Measurements from ENCODE around the gene ERC2.

Gene ERC2

DNA sequence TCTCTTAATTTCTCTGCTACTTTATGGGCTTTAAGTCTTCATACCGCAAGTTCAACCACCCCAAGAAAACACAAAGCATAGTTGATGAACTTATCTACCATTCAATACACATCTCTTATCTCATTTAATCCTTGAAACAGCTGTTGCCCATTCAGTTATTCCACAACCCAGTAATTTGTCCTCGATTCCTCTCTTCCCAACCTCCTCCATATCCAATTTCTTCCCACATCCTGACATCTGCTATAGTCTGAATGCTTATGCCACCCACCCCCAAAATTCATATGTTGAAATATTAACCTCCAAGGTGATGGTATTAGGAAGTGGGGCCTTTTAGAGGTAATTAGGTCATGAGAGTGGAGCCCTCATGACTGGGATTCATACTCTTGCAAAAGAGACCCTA, 345.4 kb downstream of the ERC2 start:
- Histone ChIP-seq H3K27me3 (ENCODE audit: insufficient read depth, low read length) (no peaks in the 10 kb centered on the region), H3K9me3 (ENCODE audit: low read length) (no peaks in the 10 kb centered on the region), H3K36me3 (ENCODE audit: insufficient read depth, low read length) (no peaks in the 10 kb centered on the region), H3K4me1 (ENCODE audit: insufficient read depth, low read length) (peaks cover 4% of the 10 kb centered on the region), H3K4me3 (ENCODE audit: low read length) (no peak overlapping the region), H2AFZ (ENCODE audit: low read depth, low read length) (no peak overlapping the region)

DNA sequence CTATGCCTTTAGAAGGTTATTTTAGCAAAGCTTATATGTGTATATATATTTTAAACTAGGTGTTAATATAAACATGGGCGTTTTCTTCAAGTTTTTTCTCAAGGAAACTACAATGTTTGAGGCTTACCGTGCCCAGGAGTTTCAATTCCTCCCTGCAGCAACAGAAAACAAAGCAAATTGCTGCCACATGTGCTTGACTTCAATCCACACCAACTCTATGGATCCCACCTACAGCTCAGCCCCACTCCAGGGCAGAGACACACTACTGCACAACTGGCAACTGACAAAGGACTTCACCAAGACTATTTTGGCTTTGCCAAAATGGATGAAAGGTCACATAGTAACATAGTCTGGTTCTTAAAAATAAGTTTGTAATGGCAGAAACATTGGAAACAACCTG, 346.6 kb downstream of the ERC2 start:
- no peaks in the 10 kb centered on the region for H3K27me3 ChIP-seq (ENCODE audit: insufficient read depth, low read length)
- no peak overlapping the region for H2AFZ ChIP-seq (ENCODE audit: low read depth, low read length)
- H3K4me1 ChIP-seq (ENCODE audit: insufficient read depth, low read length) = peaks cover 4% of the 10 kb centered on the region
- H3K4me3 ChIP-seq (ENCODE audit: low read length) = no peak overlapping the region
- no peaks in the 10 kb centered on the region for H3K9me3 ChIP-seq (ENCODE audit: low read length)
- no peaks in the 10 kb centered on the region for H3K36me3 ChIP-seq (ENCODE audit: insufficient read depth, low read length)

DNA sequence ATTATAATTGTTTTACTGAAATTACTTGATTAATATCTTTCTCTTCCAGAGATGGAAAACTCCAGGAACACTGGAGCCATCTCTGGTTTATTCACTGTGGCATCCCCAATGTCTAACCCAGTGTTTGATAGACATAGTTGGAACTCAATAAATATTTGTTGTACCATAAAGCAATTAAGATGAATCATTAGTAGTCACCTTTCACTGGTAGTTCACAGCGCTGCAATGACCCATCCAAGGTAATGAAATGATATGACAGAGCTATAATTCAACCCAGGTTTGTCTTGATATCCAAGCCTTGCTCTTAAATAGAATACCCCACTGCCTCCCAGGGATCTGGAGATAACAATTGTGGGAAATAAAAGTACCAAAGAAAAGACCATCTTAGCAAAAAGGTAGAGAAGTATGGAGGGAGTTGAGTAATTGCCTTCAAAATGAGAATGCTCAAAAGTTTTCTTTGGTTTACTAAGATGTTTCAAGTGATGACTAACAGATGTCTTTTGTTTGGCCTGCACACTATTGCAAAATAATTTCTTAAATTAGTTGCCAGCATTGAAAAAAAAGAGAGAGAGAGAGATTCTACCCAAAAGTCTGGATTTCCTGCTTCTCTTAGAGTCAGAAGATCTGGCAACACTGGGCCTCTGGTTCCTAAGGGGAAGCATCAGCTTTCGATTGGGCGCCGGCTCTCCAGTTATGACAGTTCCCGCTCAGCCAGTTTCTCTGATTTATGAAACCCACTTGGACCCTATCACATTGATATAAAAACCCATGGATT, 348.5 kb downstream of the ERC2 start:
- no peaks in the 10 kb centered on the region for H3K9me3 ChIP-seq (ENCODE audit: low read length)
- H3K27me3 ChIP-seq (ENCODE audit: insufficient read depth, low read length) = no peaks in the 10 kb centered on the region
- H2AFZ ChIP-seq (ENCODE audit: low read depth, low read length) = no peak overlapping the region
- no peak overlapping the region for H3K4me3 ChIP-seq (ENCODE audit: low read length)
- H3K36me3 ChIP-seq (ENCODE audit: insufficient read depth, low read length) = no peaks in the 10 kb centered on the region
- H3K4me1 ChIP-seq (ENCODE audit: insufficient read depth, low read length) = peaks cover 4% of the 10 kb centered on the region

DNA sequence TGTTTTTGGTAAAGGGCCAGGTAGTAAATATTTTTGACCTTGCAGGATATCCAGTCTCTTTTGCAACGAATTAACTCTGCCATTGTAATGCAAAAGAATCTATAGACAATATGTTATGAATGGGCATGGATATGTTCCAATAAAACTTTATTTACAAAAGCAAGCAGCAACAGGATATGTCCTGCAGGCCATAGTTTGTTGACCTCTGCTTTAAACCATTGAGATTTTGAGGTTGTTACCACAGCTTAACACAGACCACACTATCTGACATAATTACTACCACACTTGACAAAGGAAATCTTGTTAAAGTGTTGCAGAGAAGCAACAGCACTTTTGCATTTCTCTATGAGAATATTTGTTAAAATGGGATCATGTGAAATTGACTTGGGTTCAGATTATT, 349.3 kb downstream of the ERC2 start:
- no peaks in the 10 kb centered on the region for H3K36me3 ChIP-seq (ENCODE audit: insufficient read depth, low read length)
- H3K9me3 ChIP-seq (ENCODE audit: low read length) = no peaks in the 10 kb centered on the region
- no peak overlapping the region for H2AFZ ChIP-seq (ENCODE audit: low read depth, low read length)
- no peak overlapping the region for H3K4me3 ChIP-seq (ENCODE audit: low read length)
- H3K27me3 ChIP-seq (ENCODE audit: insufficient read depth, low read length) = no peaks in the 10 kb centered on the region
- peaks cover 4% of the 10 kb centered on the region for H3K4me1 ChIP-seq (ENCODE audit: insufficient read depth, low read length)

DNA sequence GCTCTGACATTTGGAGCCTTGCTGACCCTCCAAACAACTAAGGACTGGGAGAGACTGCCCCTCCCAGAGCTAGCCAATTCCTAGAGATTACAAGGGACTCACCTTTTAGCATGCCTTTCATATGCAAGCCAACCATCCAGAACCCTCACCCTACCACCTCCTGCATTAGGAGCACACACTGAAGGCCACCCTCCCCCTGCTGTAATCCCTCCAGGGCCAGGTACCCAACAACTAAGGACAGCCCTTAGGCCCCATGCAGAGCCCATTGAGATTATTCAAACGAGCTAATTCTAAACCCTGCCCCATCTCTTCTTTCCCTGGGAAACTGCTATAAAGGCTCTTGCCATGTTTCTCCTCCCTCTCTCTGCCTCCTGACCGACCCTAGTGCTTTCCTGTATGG, 352.6 kb downstream of the ERC2 start:
- Histone ChIP-seq H3K4me3 (ENCODE audit: low read length) (no peak overlapping the region), H3K4me1 (ENCODE audit: insufficient read depth, low read length) (peaks cover 17% of the 10 kb centered on the region), H3K36me3 (ENCODE audit: insufficient read depth, low read length) (no peaks in the 10 kb centered on the region), H3K27me3 (ENCODE audit: insufficient read depth, low read length) (no peaks in the 10 kb centered on the region), H3K9me3 (ENCODE audit: low read length) (no peaks in the 10 kb centered on the region), H2AFZ (ENCODE audit: low read depth, low read length) (no peak overlapping the region)

DNA sequence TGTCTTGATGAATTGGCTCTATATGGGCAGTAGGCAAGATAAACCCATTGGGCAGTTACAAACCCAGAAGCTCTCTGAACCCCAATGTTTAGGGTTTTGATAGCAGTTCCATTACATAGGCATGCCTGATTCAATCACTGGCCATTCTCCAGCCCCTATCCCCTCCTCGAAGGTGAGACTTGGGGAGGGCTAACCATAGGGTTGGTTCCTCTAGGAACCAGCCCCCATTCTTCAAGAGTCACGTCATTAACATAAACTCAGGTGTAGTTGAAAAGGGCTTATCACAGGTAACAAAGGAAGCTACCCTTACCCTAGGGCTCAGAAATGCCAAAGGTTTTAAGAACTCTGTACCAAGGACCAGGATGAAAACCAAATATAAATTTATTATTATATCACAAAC, 353.1 kb downstream of the ERC2 start:
- H3K4me1 ChIP-seq (ENCODE audit: insufficient read depth, low read length) = peaks cover 17% of the 10 kb centered on the region
- no peaks in the 10 kb centered on the region for H3K9me3 ChIP-seq (ENCODE audit: low read length)
- H2AFZ ChIP-seq (ENCODE audit: low read depth, low read length) = no peak overlapping the region
- H3K4me3 ChIP-seq (ENCODE audit: low read length) = no peak overlapping the region
- no peaks in the 10 kb centered on the region for H3K27me3 ChIP-seq (ENCODE audit: insufficient read depth, low read length)
- H3K36me3 ChIP-seq (ENCODE audit: insufficient read depth, low read length) = no peaks in the 10 kb centered on the region

DNA sequence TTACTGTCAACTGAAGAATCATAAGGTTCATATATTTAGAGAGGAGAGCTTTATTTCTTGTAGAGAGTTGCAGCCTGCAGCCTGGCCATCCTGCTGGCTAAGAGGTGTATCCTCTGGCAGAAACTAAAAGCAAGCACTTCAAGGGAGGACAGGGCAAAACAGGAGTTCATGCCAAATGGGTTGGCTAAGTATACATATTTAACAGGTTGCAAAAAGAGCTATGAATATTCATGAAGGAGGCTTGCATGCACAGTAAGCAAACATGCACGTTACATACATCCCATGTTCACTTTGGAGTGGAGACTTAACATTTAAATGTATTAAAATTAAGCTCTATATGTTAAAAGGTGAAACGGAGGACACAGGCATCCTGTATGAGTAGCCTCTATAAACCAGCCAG, 354.4 kb downstream of the ERC2 start:
- H2AFZ ChIP-seq (ENCODE audit: low read depth, low read length) = no peak overlapping the region
- H3K36me3 ChIP-seq (ENCODE audit: insufficient read depth, low read length) = no peaks in the 10 kb centered on the region
- peaks cover 17% of the 10 kb centered on the region for H3K4me1 ChIP-seq (ENCODE audit: insufficient read depth, low read length)
- no peaks in the 10 kb centered on the region for H3K27me3 ChIP-seq (ENCODE audit: insufficient read depth, low read length)
- no peaks in the 10 kb centered on the region for H3K9me3 ChIP-seq (ENCODE audit: low read length)
- no peak overlapping the region for H3K4me3 ChIP-seq (ENCODE audit: low read length)

DNA sequence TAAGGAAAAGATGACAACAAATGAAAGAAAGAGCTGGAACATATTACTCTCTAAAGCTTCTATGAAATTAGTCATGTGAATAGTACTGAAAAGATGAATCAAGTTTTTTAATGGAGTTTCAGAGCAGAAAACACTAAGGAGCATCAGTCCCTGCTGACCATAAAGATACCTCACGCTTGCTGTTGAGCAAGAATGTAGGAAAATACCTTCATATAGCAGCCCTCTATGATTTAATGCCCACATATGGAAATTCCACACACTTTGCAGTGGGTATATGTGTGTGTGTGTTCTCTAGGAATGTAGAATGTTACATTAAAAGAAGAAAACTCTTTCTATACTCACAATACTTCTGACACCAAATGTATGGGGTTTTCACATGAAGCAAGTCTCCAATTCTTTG, 355.0 kb downstream of the ERC2 start:
- peaks cover 17% of the 10 kb centered on the region for H3K4me1 ChIP-seq (ENCODE audit: insufficient read depth, low read length)
- H3K27me3 ChIP-seq (ENCODE audit: insufficient read depth, low read length) = no peaks in the 10 kb centered on the region
- H3K36me3 ChIP-seq (ENCODE audit: insufficient read depth, low read length) = no peaks in the 10 kb centered on the region
- H3K4me3 ChIP-seq (ENCODE audit: low read length) = no peak overlapping the region
- no peaks in the 10 kb centered on the region for H3K9me3 ChIP-seq (ENCODE audit: low read length)
- H2AFZ ChIP-seq (ENCODE audit: low read depth, low read length) = no peak overlapping the region

DNA sequence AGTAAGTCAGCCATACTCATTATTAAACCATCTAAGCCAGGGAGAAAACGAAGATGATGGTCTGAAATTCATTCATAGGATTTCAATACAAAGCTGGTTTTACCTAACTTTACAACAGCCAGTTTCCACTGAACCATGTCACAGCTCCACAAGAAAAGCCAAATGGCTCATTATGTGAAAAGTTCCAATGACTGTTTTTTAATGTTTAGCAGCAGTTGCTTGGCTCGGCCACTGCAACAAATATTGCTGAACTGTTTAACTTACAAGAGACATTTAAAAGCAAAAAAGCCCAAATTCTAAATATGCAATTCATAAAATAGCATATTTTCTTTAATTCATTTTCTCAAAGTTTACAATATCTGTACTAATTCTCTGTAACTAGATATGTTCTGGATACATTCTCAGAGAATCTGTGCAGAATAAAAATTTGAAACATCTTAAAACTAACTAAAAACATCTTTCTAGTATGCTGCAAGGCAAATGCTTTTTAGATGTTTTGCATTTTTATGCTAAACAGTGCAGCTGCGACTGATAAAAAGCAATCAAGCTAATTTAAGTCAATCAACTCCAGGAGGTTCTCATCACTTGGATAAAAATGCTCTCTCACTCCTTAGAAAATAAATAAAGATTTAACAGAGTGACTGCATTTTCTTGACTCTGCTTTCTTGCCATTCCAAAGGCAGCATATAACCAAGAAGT, 356.5 kb downstream of the ERC2 start:
- Histone ChIP-seq H2AFZ (ENCODE audit: low read depth, low read length) (no peak overlapping the region), H3K4me3 (ENCODE audit: low read length) (no peak overlapping the region), H3K9me3 (ENCODE audit: low read length) (no peaks in the 10 kb centered on the region), H3K36me3 (ENCODE audit: insufficient read depth, low read length) (no peaks in the 10 kb centered on the region), H3K27me3 (ENCODE audit: insufficient read depth, low read length) (no peaks in the 10 kb centered on the region), H3K4me1 (ENCODE audit: insufficient read depth, low read length) (peaks cover 17% of the 10 kb centered on the region)

DNA sequence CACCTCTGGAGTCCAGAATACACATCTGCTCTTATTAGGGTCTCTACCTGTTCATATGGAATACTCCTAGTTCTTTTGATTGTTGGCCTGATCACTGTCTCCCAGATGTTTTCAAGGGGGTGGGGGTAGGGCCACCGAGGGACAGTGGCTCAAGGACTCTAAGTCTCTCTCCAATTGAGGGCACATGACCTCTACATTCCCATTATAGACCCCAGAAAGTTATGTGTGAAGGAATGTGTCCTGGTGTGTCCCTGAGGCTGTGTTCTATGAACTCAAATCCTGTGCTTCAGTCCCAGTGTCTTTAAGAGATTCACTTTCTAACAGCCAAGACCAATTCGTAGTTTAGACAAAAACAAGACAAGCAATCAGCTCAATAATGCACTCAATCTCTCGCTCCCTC, 357.4 kb downstream of the ERC2 start:
- no peaks in the 10 kb centered on the region for H3K27me3 ChIP-seq (ENCODE audit: insufficient read depth, low read length)

DNA sequence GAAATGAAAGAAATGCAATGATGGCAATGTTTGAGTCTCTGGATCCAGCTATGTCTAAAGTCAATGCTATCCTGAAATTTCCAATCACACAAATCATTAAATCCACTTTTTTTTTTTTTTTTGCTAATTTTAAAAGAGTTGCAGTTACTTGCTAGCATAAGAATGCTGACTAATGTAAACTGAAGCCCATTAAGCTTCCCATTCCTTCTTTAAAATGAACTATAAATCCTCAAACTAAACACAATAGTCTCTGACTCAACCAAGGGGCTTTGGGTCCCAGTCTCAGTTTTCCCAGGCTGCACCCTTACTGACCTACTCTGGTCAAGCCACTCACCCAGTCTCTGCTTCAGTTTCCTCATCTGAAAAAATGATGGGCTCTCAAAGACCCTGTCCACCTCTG, 361.1 kb downstream of the ERC2 start:
- H3K4me3 ChIP-seq (ENCODE audit: low read length) = no peak overlapping the region
- H2AFZ ChIP-seq (ENCODE audit: low read depth, low read length) = no peak overlapping the region
- no peaks in the 10 kb centered on the region for H3K9me3 ChIP-seq (ENCODE audit: low read length)
- no peaks in the 10 kb centered on the region for H3K27me3 ChIP-seq (ENCODE audit: insufficient read depth, low read length)
- H3K36me3 ChIP-seq (ENCODE audit: insufficient read depth, low read length) = no peaks in the 10 kb centered on the region
- H3K4me1 ChIP-seq (ENCODE audit: insufficient read depth, low read length) = peaks cover 15% of the 10 kb centered on the region

More for the DNA sequence above, 357.4 kb downstream of the ERC2 start:
- H3K4me1 ChIP-seq (ENCODE audit: insufficient read depth, low read length) = peaks cover 17% of the 10 kb centered on the region
- H3K9me3 ChIP-seq (ENCODE audit: low read length) = no peaks in the 10 kb centered on the region
- H2AFZ ChIP-seq (ENCODE audit: low read depth, low read length) = no peak overlapping the region
- no peaks in the 10 kb centered on the region for H3K36me3 ChIP-seq (ENCODE audit: insufficient read depth, low read length)
- no peak overlapping the region for H3K4me3 ChIP-seq (ENCODE audit: low read length)

DNA sequence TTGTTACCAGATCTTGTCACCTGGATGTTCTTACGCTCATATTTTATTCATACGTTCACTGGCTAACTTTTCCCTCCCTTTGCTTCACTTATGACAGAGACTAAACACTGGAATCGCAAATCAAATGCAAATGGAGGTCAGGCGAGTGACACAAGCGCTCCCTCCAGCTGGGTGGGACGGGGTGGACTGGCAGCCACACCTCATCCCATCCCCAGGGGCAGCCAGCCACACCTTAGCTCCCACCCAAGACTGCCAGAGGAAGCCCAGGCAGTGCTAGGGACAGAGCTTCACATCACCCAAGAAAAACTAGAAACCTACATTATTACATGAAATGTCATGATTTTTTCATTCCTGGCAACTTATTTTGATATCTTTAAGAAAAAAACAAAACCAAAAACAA, 366.2 kb downstream of the ERC2 start:
- Histone ChIP-seq H3K4me1 (ENCODE audit: insufficient read depth, low read length) (peaks cover 2% of the 10 kb centered on the region), H3K27me3 (ENCODE audit: insufficient read depth, low read length) (no peaks in the 10 kb centered on the region), H3K36me3 (ENCODE audit: insufficient read depth, low read length) (no peaks in the 10 kb centered on the region), H3K9me3 (ENCODE audit: low read length) (no peaks in the 10 kb centered on the region), H3K4me3 (ENCODE audit: low read length) (no peak overlapping the region), H2AFZ (ENCODE audit: low read depth, low read length) (no peak overlapping the region)

DNA sequence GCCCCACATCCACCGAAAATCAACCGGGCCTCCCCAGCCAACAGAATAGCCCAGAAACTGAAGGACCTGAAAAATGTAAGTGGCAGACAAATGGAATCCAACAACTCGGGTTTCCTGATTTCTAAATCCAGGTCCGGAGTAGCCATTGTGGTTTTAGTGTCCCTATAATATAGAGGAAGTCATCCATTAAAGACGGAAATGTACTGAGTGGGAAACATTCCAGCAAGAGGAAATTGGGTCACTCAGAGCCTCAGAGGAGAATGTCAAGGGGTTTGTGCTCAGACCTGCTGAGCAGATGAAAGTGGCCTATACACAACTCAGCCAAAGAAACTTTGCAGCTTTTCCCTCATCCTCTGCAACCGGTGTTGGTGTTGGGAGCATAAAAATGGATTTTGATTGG, 366.7 kb downstream of the ERC2 start:
- Histone ChIP-seq H3K4me1 (ENCODE audit: insufficient read depth, low read length) (peaks cover 2% of the 10 kb centered on the region), H3K4me3 (ENCODE audit: low read length) (no peak overlapping the region), H3K36me3 (ENCODE audit: insufficient read depth, low read length) (no peaks in the 10 kb centered on the region), H3K9me3 (ENCODE audit: low read length) (no peaks in the 10 kb centered on the region), H2AFZ (ENCODE audit: low read depth, low read length) (no peak overlapping the region), H3K27me3 (ENCODE audit: insufficient read depth, low read length) (no peaks in the 10 kb centered on the region)
